Panc1 (cell line): Measurements from ENCODE around the gene KASH5.

Experiments
- POLR2AphosphoS5 ChIP-seq: IDR thresholded peaks from 2 replicates; pipeline ENCODE4 v1.6.1; 2012; ENCODE audit warnings: mild to moderate bottlenecking, low read depth, low read length, moderate library complexity
- SIN3A ChIP-seq: IDR thresholded peaks from 2 replicates; pipeline ENCODE4 v1.6.1; 2012; ENCODE audit warnings: low read depth, mild to moderate bottlenecking, low read length, moderate library complexity, borderline replicate concordance; ENCODE audit not compliant: insufficient read depth
- TCF7L2 ChIP-seq: IDR thresholded peaks from 2 replicates; pipeline ENCODE4 v1.6.1; 2011; ENCODE audit warnings: mild to moderate bottlenecking, low read depth, low read length, inconsistent platforms
- TF ChIP-seq, protein P1 (sequence below): fragments of 450-650 bp; IDR thresholded peaks from 2 replicates; pipeline ENCODE4 v1.5.1; 2017; ENCODE audit warnings: mild to moderate bottlenecking

DNA sequence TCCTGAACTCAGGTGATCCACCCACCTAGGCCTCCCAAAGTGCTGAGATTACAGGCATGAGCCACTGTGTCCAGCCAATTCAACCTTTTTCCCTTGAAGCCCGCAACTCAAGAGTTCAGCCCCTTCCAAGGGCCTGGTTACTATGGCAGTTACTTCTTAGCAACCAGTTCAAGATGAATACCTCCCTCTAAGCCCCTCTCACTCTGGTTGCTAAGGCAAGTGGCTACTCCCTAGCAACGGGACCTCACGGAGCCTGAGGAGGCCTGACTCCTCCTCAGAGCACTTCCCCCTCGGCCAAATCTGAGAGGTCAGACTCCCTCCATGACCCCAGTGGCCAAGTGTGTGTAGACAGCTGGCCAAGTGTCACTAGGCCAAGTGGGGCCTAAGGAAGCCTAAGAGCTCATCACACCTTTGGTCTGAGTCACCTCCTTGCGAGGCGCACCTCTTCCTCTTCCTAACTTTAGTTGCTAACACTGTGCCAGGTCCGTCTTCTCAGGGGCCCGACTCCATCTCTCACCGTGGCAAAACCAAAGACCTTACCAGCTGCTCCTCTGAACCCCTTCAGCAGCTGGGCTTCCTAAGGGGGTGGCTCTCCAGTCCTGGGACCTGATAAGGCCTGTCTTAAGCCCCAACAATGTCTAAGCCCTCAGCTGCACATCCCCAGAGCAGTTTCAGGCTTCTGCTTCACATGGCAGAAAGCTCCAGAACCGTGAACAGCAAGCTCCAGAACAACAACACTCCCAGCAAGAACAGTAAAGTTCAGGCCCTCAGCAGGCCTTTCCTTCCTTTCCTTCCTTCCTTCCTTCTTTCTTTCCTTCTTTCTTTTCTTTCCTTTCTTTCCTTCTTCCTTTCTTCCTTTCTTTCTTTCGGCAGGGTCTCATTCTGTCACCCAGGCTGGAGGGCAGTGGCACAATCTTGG lies 43.3 kb upstream of the KASH5 start:
- TF ChIP-seq, protein P1, sequence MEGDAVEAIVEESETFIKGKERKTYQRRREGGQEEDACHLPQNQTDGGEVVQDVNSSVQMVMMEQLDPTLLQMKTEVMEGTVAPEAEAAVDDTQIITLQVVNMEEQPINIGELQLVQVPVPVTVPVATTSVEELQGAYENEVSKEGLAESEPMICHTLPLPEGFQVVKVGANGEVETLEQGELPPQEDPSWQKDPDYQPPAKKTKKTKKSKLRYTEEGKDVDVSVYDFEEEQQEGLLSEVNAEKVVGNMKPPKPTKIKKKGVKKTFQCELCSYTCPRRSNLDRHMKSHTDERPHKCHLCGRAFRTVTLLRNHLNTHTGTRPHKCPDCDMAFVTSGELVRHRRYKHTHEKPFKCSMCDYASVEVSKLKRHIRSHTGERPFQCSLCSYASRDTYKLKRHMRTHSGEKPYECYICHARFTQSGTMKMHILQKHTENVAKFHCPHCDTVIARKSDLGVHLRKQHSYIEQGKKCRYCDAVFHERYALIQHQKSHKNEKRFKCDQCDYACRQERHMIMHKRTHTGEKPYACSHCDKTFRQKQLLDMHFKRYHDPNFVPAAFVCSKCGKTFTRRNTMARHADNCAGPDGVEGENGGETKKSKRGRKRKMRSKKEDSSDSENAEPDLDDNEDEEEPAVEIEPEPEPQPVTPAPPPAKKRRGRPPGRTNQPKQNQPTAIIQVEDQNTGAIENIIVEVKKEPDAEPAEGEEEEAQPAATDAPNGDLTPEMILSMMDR, result no peak
- no peak for TF ChIP-seq SIN3A
- TF ChIP-seq TCF7L2, result no peak
- TF ChIP-seq POLR2AphosphoS5, result no peak
